Fibroblast of pulmonary artery (primary cell): ENCODE data around the gene KLHL42.

ENCODE experiments used
- DNase-seq: peaks from one replicate; pipeline ENCODE4 v3.0.0-alpha.2; 2010; ENCODE audit warnings: low read depth
- H3K4me3 ChIP-seq: replicated peaks from 2 replicates; pipeline ENCODE4 v1.5.1; 2011; ENCODE audit warnings: low read depth, mild to moderate bottlenecking, control low read depth, low read length, moderate library complexity
- CTCF ChIP-seq: IDR thresholded peaks from 2 replicates; pipeline ENCODE4 v1.5.1; 2011; ENCODE audit warnings: mild to moderate bottlenecking, control low read depth, low read length, inconsistent platforms; ENCODE audit errors: missing control alignments

The KLHL42 gene

GRCh38 chr12:27806259-27806658, 26.2 kb downstream of the KLHL42 start:
- no peak overlapping the region for H3K4me3 ChIP-seq
- TF ChIP-seq CTCF, result no peak

GRCh38 chr12:27807063-27807703, 27.1 kb downstream of the KLHL42 start:
- DNase-seq, result no peak
- H3K4me3 ChIP-seq, result no peak overlapping the region
- no peak for TF ChIP-seq CTCF

More at GRCh38 chr12:27806259-27806658, 26.2 kb downstream of the KLHL42 start:
- no peak for DNase-seq

- DNase-seq, result no peak
- no peak overlapping the region for H3K4me3 ChIP-seq
- no peak for TF ChIP-seq CTCF
Measured at GRCh38 chr12:27808841-27809240, 28.8 kb downstream of the KLHL42 start.

- TF ChIP-seq CTCF, result no peak
- H3K4me3 ChIP-seq, result no peak overlapping the region
- no peak for DNase-seq
Measured at GRCh38 chr12:27810756-27811155, 30.7 kb downstream of the KLHL42 start.

DNA sequence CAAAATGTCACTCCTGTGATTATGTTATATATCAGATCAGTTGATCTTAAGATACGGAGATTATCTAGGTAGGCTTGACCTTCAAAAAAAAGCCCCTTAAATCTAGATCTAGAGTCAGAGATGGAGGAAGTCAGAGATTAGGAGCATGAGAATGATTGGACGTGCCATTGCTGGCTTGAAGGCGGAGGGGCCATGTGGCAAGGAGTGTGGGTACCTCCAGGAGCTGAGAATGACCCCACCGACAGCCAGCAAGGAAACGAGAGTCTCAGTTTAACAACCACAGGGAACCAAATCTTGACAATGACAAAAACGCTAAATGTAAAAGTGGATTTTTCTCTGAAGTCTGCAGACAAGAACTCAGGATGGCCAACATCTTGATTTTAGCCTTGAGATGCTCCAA, 32.5 kb downstream of the KLHL42 start:
- DNase-seq, result no peak
- no peak for TF ChIP-seq CTCF
- no peak overlapping the region for H3K4me3 ChIP-seq

- no peak overlapping the region for H3K4me3 ChIP-seq
- DNase-seq, result no peak
- TF ChIP-seq CTCF, result no peak
Measured at GRCh38 chr12:27814411-27814810, 34.4 kb downstream of the KLHL42 start.
